GM19238 (cell line): ENCODE results near the gene FSTL5.

Experiments used
- DNase-seq: peaks from one replicate; pipeline ENCODE4 v3.0.0; 2011; ENCODE audit warnings: low spot score; ENCODE audit not compliant: insufficient read length

The FSTL5 gene

GRCh38 chr4:161937596-161937995 lies 226.2 kb downstream of the FSTL5 start:
- DNase-seq, result no peak

DNA sequence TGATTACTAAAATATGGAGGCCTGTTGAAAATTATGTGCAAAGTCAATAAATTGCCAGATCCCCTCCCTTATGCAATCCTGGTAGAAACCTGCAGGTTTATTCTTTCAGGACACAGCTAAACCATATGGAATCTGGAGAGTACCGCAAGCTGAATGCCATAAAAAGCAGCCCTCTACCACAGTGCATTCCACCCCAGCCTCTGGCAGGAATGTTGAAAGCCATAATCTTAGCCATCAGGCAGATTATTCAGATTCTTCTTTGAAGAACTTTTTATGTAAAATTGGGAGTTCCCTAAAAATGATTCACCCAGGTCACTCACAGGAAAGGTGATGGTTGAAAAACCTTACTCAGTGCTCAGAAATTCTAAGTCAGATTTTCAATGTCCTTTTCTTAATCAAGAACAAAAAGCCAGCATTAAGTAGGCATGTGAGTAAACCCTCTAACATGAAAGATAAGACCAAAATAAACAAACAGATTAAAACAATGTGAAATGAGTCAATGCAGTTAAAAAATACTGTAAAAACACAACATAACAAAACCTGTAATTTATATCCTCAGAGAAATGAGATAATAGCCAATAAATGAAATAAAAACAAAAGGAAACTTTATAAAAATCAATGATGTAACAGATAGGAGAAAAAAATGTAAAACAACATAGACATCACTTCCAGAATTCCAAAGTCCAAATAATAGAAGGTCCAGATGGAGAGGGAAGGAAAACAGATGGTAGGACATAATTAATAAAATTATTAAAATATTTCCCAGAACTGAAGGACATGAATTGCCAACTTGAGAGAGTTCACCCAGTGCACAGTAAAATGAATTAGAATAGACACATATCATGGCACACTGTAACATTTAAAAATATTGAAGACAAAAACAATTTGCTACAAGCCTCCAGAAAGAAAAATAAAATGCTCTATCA lies 226.9 kb downstream of the FSTL5 start:
- DNase-seq, result no peak

GRCh38 chr4:161931089-161931488 lies 232.7 kb downstream of the FSTL5 start:
- DNase-seq, result no peak

DNA sequence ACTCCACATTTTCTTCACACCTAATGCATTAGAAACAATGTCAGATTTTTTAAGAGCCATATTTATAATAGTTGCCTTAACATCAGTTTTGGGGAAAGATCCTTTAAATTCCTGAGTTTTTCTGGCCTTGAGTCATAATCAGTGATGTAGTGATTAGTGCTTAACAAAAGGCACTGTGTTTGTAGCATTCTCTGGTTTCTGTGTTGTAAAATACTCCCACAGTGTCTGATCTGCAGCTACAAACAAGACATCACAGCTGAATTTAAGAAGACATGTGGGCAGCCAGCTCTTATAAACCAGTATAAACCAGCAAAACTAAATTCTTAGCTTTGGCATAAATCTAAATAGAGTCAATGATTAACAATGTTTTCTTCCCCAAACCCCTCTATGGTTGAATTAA lies 233.8 kb downstream of the FSTL5 start:
- no peak for DNase-seq

GRCh38 chr4:161926033-161926828 lies 237.6 kb downstream of the FSTL5 start:
- DNase-seq, result no peak

GRCh38 chr4:161920304-161921052 lies 243.3 kb downstream of the FSTL5 start:
- no peak for DNase-seq

GRCh38 chr4:161919442-161920220 lies 244.2 kb downstream of the FSTL5 start:
- DNase-seq, result no peak

DNA sequence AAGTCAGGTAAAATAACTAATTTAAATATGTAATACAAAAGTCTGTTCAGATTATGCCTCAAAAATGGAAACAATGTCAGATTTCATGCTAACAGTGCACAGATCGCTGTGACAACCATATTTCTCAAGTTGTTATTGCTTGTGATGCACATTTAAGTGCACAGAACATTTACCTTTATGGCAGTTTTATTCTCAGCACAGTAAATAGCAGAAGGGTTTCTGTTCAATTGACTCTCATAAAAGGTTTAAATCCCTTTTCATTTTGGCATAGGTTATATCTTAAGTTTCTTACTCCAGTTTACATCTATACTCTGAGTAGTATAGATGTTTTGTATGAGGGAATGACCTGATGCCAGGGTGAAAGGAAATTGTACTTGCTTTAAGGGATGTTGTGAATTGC lies 247.8 kb downstream of the FSTL5 start:
- no peak for DNase-seq

- no peak for DNase-seq
Observed at GRCh38 chr4:161907590-161907955, 256.2 kb downstream of the FSTL5 start.

DNA sequence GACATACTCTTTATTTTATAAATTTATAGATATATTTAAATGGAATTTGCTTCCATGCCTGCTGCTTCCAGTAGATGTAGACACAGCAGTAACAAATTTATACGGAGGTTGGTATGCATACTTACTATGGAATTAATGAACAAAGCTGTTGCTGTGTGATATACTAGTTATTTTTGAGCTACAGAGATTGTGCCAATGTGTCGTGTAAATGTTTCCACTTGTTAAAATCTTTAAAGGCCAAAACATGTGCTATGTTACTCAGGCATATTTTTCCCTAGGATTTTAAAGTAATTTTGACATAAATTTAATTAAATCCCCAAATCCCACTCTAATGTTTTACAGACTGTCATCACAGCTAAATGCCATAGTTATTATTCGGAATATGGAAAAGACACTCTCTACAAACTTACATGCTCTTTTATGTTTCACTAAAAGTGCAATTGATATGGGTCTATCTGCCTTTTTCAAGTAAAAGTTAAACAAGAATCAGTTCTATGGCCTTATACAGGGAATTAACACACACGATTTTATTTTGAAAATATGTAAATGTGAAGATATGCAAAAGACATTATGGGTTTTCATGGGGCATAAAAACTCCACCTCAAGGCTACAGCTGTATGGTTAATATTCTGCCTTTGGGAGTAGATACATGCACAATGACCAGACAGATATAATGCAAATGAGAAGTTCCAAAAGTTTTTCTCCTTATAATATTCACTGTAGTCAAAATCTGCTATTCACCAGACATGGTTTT lies 256.8 kb downstream of the FSTL5 start:
- DNase-seq, result no peak

GRCh38 chr4:161900110-161900509 lies 263.7 kb downstream of the FSTL5 start:
- no peak for DNase-seq

GRCh38 chr4:161894493-161895167 lies 269.2 kb downstream of the FSTL5 start:
- no peak for DNase-seq

- DNase-seq, result no peak
Observed at GRCh38 chr4:161894014-161894413, 269.8 kb downstream of the FSTL5 start.

DNA sequence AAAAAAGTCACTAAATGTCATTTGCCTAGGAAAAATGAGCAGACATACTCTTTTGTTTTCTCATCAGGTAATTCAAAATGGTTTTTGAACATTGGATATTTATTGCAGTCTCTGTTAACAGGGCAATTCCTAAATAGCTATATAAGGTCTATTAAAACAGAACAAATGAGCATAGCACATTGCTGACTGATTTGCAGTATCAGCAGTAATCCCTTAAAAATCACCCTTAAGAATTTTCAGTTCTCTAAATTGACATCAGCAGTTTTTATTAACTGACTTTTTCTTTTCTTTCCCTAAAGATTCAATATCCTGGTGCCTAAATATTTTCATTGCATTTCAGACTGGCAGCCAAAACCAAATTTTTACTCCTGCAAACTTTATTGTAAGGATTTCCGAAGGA lies 270.2 kb downstream of the FSTL5 start:
- no peak for DNase-seq

- DNase-seq, result no peak
Observed at GRCh38 chr4:161892951-161893350, 270.8 kb downstream of the FSTL5 start.

DNA sequence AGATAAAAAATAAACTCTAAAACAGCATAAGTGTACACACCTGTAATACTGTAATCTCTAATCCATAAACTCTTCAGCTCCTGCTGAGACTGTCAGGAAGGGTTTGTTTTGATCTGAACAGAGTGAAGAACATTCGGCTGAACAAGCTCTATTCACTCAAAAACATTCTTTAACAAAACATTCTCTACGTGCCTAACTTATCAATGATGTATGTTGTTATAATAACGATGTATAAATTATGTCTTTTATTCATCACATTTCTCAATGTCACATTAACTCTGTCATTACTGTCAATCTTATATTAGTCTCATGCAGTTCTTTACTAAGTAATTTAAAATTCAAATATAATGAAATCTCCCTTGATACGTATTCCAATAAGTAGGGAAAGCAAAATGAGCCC lies 280.6 kb downstream of the FSTL5 start:
- DNase-seq, result no peak

DNA sequence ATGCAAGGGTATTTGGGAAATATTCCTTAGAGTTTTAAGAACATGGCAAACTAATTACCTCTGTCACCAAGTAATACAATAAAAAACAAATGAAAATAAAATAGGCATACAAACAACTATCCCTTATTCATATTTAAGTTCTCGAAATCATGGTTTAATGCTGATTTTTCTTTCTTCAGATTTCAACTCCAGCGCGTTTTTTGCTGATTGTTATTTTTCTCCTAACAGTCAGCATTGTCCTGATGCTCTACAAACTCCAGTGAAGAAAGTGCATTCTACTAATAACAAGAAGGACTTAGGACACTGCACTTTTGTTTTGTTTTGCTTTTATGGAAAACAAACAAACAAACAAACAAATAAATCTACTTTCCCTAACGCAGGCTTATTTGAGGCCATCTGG lies 282.4 kb downstream of the FSTL5 start:
- no peak for DNase-seq

- DNase-seq, result no peak
Observed at GRCh38 chr4:161869511-161869910, 294.3 kb downstream of the FSTL5 start.

- DNase-seq, result no peak
Observed at GRCh38 chr4:161856711-161857326, 307.0 kb downstream of the FSTL5 start.
